ENCODE measurements around the gene PLCL1.

DNA sequence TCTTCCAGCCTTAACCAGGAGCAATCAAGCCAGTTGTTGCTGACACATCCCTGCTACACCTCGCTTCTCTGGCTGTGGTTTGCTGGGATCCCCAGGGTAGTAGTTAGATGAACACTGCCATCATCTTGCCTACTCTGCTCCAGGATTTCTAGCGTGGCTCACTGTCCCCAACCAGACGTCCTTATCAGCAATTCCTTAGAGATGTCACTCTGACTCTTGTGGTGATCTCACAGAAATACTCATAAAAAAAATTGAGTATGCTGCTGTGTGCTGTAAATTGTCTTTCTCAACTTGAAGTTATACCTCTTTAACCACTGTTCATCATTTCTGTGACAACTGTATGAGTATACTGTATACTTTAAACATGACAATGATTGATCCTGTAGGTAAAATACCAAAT, 63.2 kb downstream of the PLCL1 start:
- TF ChIP-seq, protein P1, sequence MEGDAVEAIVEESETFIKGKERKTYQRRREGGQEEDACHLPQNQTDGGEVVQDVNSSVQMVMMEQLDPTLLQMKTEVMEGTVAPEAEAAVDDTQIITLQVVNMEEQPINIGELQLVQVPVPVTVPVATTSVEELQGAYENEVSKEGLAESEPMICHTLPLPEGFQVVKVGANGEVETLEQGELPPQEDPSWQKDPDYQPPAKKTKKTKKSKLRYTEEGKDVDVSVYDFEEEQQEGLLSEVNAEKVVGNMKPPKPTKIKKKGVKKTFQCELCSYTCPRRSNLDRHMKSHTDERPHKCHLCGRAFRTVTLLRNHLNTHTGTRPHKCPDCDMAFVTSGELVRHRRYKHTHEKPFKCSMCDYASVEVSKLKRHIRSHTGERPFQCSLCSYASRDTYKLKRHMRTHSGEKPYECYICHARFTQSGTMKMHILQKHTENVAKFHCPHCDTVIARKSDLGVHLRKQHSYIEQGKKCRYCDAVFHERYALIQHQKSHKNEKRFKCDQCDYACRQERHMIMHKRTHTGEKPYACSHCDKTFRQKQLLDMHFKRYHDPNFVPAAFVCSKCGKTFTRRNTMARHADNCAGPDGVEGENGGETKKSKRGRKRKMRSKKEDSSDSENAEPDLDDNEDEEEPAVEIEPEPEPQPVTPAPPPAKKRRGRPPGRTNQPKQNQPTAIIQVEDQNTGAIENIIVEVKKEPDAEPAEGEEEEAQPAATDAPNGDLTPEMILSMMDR (IDR thresholded peaks at IDR 0.05 in 2 of 3, conservative IDR thresholded peaks at IDR 0.05 in 1 of 3; ENCODE audit: control insufficient read depth in 2 of 3, extremely low read depth in 1 of 3, insufficient read depth in 1 of 3, low read depth in 3 of 3, low read length in 3 of 3) = no peak
- no peak for TF ChIP-seq JUND (IDR thresholded peaks at IDR 0.05; ENCODE audit: low read depth, low read length)
- no peak for TF ChIP-seq BRCA1 (IDR thresholded peaks at IDR 0.05; ENCODE audit: low read depth, low read length)
- TF ChIP-seq RAD21 (IDR thresholded peaks at IDR 0.05; ENCODE audit: insufficient read depth, low read depth, low read length) = no peak
- TF ChIP-seq SMC3 (IDR thresholded peaks at IDR 0.05; ENCODE audit: borderline replicate concordance, low read length) = no peak
- TF ChIP-seq SUZ12 (IDR thresholded peaks at IDR 0.05; ENCODE audit: unreplicated experiment) = no peak
- no peak for TF ChIP-seq SPI1 (IDR thresholded peaks at IDR 0.05; ENCODE audit: borderline replicate concordance, insufficient read depth, low read depth, low read length)
- no peak for TF ChIP-seq FOS (IDR thresholded peaks at IDR 0.05; ENCODE audit: borderline replicate concordance, extremely low read depth, insufficient read length)
- no peak for TF ChIP-seq MTA3 (IDR thresholded peaks at IDR 0.05; ENCODE audit: borderline replicate concordance, low read length)
- TF ChIP-seq YY1 (IDR thresholded peaks at IDR 0.05; ENCODE audit: low read depth, low read length) = no peak
- no peak for TF ChIP-seq CEBPB (IDR thresholded peaks at IDR 0.05; ENCODE audit: borderline replicate concordance in 1 of 2, low read depth in 2 of 2, low read length in 2 of 2)
